ENCODE results near the gene PROCA1.

The PROCA1 gene

GRCh38 chr17:28704219-28704858 is 7.3 kb downstream of the PROCA1 start:
- TF ChIP-seq CTCF (IDR thresholded peaks at IDR 0.05; ENCODE audit: insufficient read depth, low read depth, low read length, missing control alignments): no peak
- H3K4me3 ChIP-seq (ENCODE audit: low read length): no peak overlapping the region
- no peak for DNase-seq (ENCODE audit: low read depth)

GRCh38 chr17:28703552-28704218 is 8.0 kb downstream of the PROCA1 start:
- DNase-seq (ENCODE audit: low read depth): no peak
- no peak for TF ChIP-seq CTCF (IDR thresholded peaks at IDR 0.05; ENCODE audit: insufficient read depth, low read depth, low read length, missing control alignments)
- H3K4me3 ChIP-seq (ENCODE audit: low read length): no peak overlapping the region

GRCh38 chr17:28702752-28703150 is 8.9 kb downstream of the PROCA1 start:
- no peak for DNase-seq (ENCODE audit: low read depth)
- no peak overlapping the region for H3K4me3 ChIP-seq (ENCODE audit: low read length)
- no peak for TF ChIP-seq CTCF (IDR thresholded peaks at IDR 0.05; ENCODE audit: insufficient read depth, low read depth, low read length, missing control alignments)

- no peak for TF ChIP-seq CTCF (IDR thresholded peaks at IDR 0.05; ENCODE audit: insufficient read depth, low read depth, low read length, missing control alignments)
- no peak overlapping the region for H3K4me3 ChIP-seq (ENCODE audit: low read length)
- no peak for DNase-seq (ENCODE audit: low read depth)
Measured at GRCh38 chr17:28702026-28702751, 9.5 kb downstream of the PROCA1 start.

- no peak for TF ChIP-seq CTCF (IDR thresholded peaks at IDR 0.05; ENCODE audit: insufficient read depth, low read depth, low read length, missing control alignments)
- no peak for DNase-seq (ENCODE audit: low read depth)
- no peak overlapping the region for H3K4me3 ChIP-seq (ENCODE audit: low read length)
Measured at GRCh38 chr17:28700830-28701492, 10.7 kb downstream of the PROCA1 start.

- no peak overlapping the region for H3K4me3 ChIP-seq (ENCODE audit: low read length)
- no peak for DNase-seq (ENCODE audit: low read depth)
- no peak for TF ChIP-seq CTCF (IDR thresholded peaks at IDR 0.05; ENCODE audit: insufficient read depth, low read depth, low read length, missing control alignments)
Measured at GRCh38 chr17:28700278-28700677, 11.4 kb downstream of the PROCA1 start.
